HUES6 (cell line): ENCODE results near the gene ANKRD12.

Experiments
- H3K27ac ChIP-seq: 2 replicates; pipeline ENCODE4 v1.7.0; 2013; ENCODE audit warnings: low read depth, mild to moderate bottlenecking, low read length, inconsistent platforms
- H3K27me3 ChIP-seq: 2 replicates; pipeline ENCODE4 v1.6.1; 2013; ENCODE audit warnings: low read length; ENCODE audit not compliant: control insufficient read depth, insufficient read depth
- H3K36me3 ChIP-seq: 2 replicates; pipeline ENCODE4 v1.6.1; 2013; ENCODE audit warnings: low read length; ENCODE audit not compliant: control insufficient read depth, insufficient read depth
- H3K4me1 ChIP-seq: 2 replicates; pipeline ENCODE4 v1.6.1; 2013; ENCODE audit warnings: low read length; ENCODE audit not compliant: control insufficient read depth, insufficient read depth
- H3K4me3 ChIP-seq: 2 replicates; pipeline ENCODE4 v1.5.1; 2013; ENCODE audit warnings: low read depth, low read length
- H3K9ac ChIP-seq: one replicate; pipeline ENCODE4 v1.6.1; 2013; ENCODE audit warnings: mild to moderate bottlenecking, low read length
- H3K9me3 ChIP-seq: 2 replicates; pipeline ENCODE4 v1.6.1; 2013; ENCODE audit warnings: low read depth, low read length; ENCODE audit not compliant: control insufficient read depth, insufficient read depth

ANKRD12 gene

DNA sequence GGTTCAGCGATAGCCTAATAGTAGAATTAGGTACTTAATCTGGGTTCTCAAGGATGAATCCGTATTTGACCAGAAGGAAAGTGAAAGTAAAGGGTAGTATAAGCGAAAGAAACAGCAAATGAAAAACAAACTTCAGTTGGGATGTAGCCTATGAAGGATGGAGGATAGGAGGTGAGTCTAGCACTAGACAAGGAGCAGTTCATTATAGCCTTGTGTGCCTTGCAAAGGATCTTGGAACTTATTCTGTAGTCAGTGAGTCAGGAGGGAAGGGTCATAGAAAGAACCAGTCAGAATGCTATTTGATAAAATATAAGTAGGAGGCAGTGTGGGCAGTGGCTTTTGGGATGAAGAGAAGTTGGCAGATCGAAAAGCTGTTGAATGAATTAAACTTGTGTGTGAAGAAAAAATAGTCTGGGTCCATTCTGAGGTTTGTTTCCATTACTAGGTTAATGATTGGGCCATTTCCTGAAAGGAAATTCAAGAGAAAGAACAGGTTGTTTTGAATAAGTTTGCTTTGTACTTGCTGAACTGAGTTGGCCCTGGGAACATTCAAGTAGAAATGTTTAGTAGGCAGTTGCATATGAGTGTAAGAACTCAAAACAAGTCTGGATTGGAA, 48.5 kb downstream of the ANKRD12 start:
- Histone ChIP-seq H3K27ac (no peak overlapping the region), H3K36me3 (peaks cover 7% of the 10 kb centered on the region; the same call in 1 of the 2 replicates), H3K9ac (no peak overlapping the region), H3K4me3 (no peak overlapping the region), H3K27me3 (no peaks in the 10 kb centered on the region), H3K4me1 (no peaks in the 10 kb centered on the region), H3K9me3 (no peaks in the 10 kb centered on the region)

GRCh38 chr18:9188359-9189231, 52.0 kb downstream of the ANKRD12 start:
- H3K9ac ChIP-seq = no peak overlapping the region
- H3K4me1 ChIP-seq = no peaks in the 10 kb centered on the region
- no peaks in the 10 kb centered on the region for H3K9me3 ChIP-seq
- H3K27ac ChIP-seq = no peak overlapping the region
- peaks cover 3% of the 10 kb centered on the region; the same call in 1 of the 2 replicates for H3K36me3 ChIP-seq
- H3K4me3 ChIP-seq = no peak overlapping the region
- H3K27me3 ChIP-seq = no peaks in the 10 kb centered on the region

DNA sequence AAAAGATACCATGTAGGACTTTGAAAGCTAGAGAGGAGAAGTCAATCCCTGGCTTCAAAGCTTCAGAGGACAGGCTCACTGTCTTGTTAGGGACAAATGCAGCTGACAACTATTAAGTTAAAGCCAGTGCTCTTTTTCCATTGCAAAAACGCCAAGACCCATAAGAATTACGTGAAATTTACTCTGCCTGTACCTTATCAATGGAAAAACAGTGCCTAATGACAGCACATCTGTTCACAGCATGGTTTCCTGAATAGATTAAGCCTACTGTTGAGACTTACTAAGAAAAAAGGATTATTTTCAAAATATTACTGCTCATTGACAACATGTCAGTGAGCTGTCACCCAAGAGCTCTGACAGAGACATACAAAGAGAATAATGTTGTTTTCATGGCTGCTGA, 52.9 kb downstream of the ANKRD12 start:
- H3K36me3 ChIP-seq = no peaks in the 10 kb centered on the region; the same call in 1 of the 2 replicates
- H3K9ac ChIP-seq = no peak overlapping the region
- H3K27me3 ChIP-seq = no peaks in the 10 kb centered on the region
- no peaks in the 10 kb centered on the region for H3K9me3 ChIP-seq
- no peaks in the 10 kb centered on the region for H3K4me1 ChIP-seq
- no peak overlapping the region for H3K4me3 ChIP-seq
- no peak overlapping the region for H3K27ac ChIP-seq

GRCh38 chr18:9191658-9192256, 55.2 kb downstream of the ANKRD12 start:
- H3K9me3 ChIP-seq = no peaks in the 10 kb centered on the region
- no peaks in the 10 kb centered on the region for H3K4me1 ChIP-seq
- H3K4me3 ChIP-seq = no peak overlapping the region
- no peak overlapping the region for H3K27ac ChIP-seq
- H3K27me3 ChIP-seq = no peaks in the 10 kb centered on the region
- no peak overlapping the region for H3K9ac ChIP-seq
- peaks cover 3% of the 10 kb centered on the region; the same call in 1 of the 2 replicates for H3K36me3 ChIP-seq

DNA sequence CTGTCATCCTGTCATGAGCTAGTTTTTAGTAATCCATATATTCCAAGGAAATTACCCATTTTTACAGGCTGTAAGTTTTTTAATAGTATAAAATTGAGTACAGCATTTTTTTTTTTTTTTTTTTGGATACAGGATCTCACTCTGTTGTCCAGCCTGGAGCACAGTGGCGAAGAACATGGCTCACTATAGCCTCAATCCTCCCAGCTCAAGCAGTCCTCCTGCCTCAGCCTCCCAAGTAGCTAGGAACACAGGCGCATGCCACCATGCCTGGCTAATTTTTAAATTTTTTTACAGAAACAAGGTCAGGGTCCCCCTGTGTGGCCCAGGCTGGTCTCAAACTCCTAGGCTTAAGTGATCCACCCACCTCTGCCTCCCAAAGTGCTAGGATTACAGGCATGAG, 56.5 kb downstream of the ANKRD12 start:
- peaks cover 3% of the 10 kb centered on the region; the same call in 1 of the 2 replicates for H3K36me3 ChIP-seq
- H3K27me3 ChIP-seq = no peaks in the 10 kb centered on the region

DNA sequence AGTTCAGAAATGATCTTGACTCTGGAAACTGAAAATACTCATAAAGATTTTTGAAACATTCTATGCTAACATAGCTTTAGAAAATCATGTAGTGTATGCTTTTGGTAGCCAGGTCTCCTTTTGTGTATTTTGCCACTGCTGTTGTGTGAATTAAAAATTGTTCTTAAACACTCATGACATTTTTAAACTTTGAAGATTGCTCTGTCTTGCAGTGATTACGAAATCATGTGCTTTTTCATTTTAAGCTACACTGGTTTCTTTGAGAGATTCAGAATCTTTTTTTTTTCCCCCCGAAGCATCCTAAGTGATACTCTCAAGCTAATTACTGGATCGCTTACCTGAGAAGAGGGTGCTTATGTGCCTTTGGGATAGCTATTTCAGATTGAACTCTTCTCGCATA, 60.0 kb downstream of the ANKRD12 start:
- H3K36me3 ChIP-seq = peaks cover 3% of the 10 kb centered on the region; the same call in 1 of the 2 replicates
- no peak overlapping the region for H3K27ac ChIP-seq

More for the DNA sequence above, 56.5 kb downstream of the ANKRD12 start:
- Histone ChIP-seq H3K4me1 (no peaks in the 10 kb centered on the region), H3K9ac (no peak overlapping the region), H3K9me3 (no peaks in the 10 kb centered on the region), H3K4me3 (no peak overlapping the region), H3K27ac (no peak overlapping the region)

DNA sequence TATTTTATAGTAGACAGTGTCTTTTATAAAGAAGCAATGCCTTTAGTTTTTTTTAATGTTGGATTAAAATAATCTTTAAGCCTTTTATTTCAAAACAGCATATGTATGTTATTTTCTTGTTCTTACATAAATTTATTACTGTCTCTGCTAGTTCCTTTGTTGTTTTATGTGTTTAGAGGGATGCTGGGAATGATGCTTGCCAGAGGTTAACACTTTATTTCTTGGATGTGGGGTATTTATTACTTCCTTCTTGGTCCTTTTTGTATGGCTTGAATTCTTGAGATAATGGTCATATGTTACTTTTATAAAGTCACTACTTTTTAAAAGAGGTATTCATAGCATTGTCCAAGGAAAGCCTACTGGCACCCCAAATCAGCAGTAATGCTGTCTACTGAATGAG, 63.1 kb downstream of the ANKRD12 start:
- no peak overlapping the region for H3K27ac ChIP-seq
- 0 out of 2 replicates have a peak, but pooled peaks cover 3% of the 10 kb centered on the region for H3K36me3 ChIP-seq
- H3K4me1 ChIP-seq = peaks cover 14% of the 10 kb centered on the region
- H3K9ac ChIP-seq = no peak overlapping the region
- H3K27me3 ChIP-seq = no peaks in the 10 kb centered on the region
- H3K4me3 ChIP-seq = no peak overlapping the region
- no peaks in the 10 kb centered on the region for H3K9me3 ChIP-seq

More for the DNA sequence above, 60.0 kb downstream of the ANKRD12 start:
- Histone ChIP-seq H3K9me3 (no peaks in the 10 kb centered on the region), H3K4me3 (no peak overlapping the region), H3K27me3 (no peaks in the 10 kb centered on the region), H3K9ac (no peak overlapping the region), H3K4me1 (peaks cover 13% of the 10 kb centered on the region)

DNA sequence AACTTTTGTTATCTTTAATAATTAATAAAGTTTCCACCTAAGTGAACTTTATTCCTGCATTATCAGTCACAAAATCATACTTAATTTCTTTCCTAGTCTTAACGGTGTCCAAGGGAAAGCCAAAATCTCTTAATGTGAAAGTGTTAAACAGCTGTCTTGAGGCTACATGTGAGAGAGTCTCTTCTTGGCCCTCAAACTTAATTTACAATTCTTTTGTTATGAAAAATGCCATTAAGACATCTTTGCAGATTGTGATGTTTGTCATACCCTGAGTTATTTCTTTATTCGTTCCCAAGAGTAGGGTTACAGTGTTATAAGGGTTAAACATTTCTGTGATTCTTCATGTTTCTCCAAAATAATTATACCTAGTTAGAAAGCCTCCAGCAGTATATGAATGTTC, 64.6 kb downstream of the ANKRD12 start:
- no peak overlapping the region for H3K4me3 ChIP-seq
- peaks cover 14% of the 10 kb centered on the region for H3K4me1 ChIP-seq
- H3K27ac ChIP-seq = no peak overlapping the region
- no peaks in the 10 kb centered on the region for H3K36me3 ChIP-seq
- H3K9me3 ChIP-seq = no peaks in the 10 kb centered on the region
- H3K9ac ChIP-seq = no peak overlapping the region
- H3K27me3 ChIP-seq = no peaks in the 10 kb centered on the region

GRCh38 chr18:9204659-9205058, 68.1 kb downstream of the ANKRD12 start:
- Histone ChIP-seq H3K27ac (no peak overlapping the region), H3K4me3 (no peak overlapping the region), H3K4me1 (peaks cover 14% of the 10 kb centered on the region), H3K9me3 (no peaks in the 10 kb centered on the region), H3K9ac (no peak overlapping the region), H3K27me3 (no peaks in the 10 kb centered on the region), H3K36me3 (peaks cover 6% of the 10 kb centered on the region)

GRCh38 chr18:9206421-9206820, 69.8 kb downstream of the ANKRD12 start:
- H3K36me3 ChIP-seq = peaks cover 9% of the 10 kb centered on the region
- no peak overlapping the region for H3K27ac ChIP-seq
- no peaks in the 10 kb centered on the region for H3K27me3 ChIP-seq
- peaks cover 2% of the 10 kb centered on the region for H3K4me1 ChIP-seq
- H3K9me3 ChIP-seq = no peaks in the 10 kb centered on the region
- H3K9ac ChIP-seq = no peak overlapping the region
- no peak overlapping the region for H3K4me3 ChIP-seq

DNA sequence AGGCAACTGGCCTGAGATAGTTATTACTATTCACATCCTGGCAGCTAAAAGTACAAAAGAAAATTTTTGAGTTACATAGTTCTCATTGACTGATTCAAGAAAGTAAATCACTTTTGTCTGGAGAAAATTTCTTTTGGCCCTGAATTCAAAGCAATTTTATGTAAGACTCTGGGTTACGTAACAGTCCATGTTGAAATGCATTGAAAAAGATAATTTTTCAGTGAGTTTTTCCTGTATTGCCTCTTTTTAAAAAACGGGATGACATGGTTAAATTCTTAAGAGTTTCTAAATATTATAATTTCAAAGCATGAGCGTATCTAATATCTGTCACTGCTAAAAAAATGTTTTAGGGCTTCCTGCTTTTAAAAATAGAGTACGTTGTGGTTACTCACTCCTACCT, 72.7 kb downstream of the ANKRD12 start:
- Histone ChIP-seq H3K9me3 (no peaks in the 10 kb centered on the region), H3K4me1 (no peaks in the 10 kb centered on the region), H3K9ac (no peak overlapping the region), H3K36me3 (peaks cover 19% of the 10 kb centered on the region), H3K27ac (no peak overlapping the region), H3K4me3 (no peak overlapping the region), H3K27me3 (no peaks in the 10 kb centered on the region)
